HG03565 (cell line): ENCODE results near the gene STUB1.

Experiments used
- ATAC-seq: cut with Tn5 transposase; IDR thresholded peaks from one replicate; pipeline ENCODE4 v1.9.1; 2021; ENCODE audit warnings: mild to moderate bottlenecking, moderate library complexity; ENCODE audit not compliant: unreplicated experiment

STUB1 gene

GRCh38 chr16:722835-723633, 42.8 kb downstream of the STUB1 start:
- no peak for ATAC-seq

GRCh38 chr16:723695-724094, 43.5 kb downstream of the STUB1 start:
- no peak for ATAC-seq

- no peak for ATAC-seq
Measured at GRCh38 chr16:724188-725040, 44.2 kb downstream of the STUB1 start.

- no peak for ATAC-seq
Measured at GRCh38 chr16:725041-725376, 44.8 kb downstream of the STUB1 start.

- ATAC-seq = no peak
Measured at GRCh38 chr16:725463-726187, 45.4 kb downstream of the STUB1 start.

GRCh38 chr16:726188-726437, 45.9 kb downstream of the STUB1 start:
- ATAC-seq = no peak

- no peak for ATAC-seq
Measured at GRCh38 chr16:726438-727290, 46.5 kb downstream of the STUB1 start, which contains the start of the genes CCDC78 and HAGHL. Gene CCDC78, minus strand, starts transcription at chr16:726443. Its CDS starts 76 bp downstream, at chr16:726367. Gene HAGHL, plus strand, starts transcription at chr16:727106. Its CDS starts 404 bp downstream, at chr16:727510.

GRCh38 chr16:727291-727977, 47.2 kb downstream of the STUB1 start:
- ATAC-seq = no peak

GRCh38 chr16:728131-728889, 48.1 kb downstream of the STUB1 start:
- ATAC-seq = no peak

GRCh38 chr16:728890-729744, 48.9 kb downstream of the STUB1 start:
- no peak for ATAC-seq

GRCh38 chr16:729768-730665, 49.8 kb downstream of the STUB1 start:
- no peak for ATAC-seq

- ATAC-seq = no peak
Measured at GRCh38 chr16:730666-731509, 50.7 kb downstream of the STUB1 start.

- ATAC-seq = no peak
Measured at GRCh38 chr16:732332-732731, 52.1 kb downstream of the STUB1 start.
